ENCODE measurements around the gene EXOC3L1.

DNA sequence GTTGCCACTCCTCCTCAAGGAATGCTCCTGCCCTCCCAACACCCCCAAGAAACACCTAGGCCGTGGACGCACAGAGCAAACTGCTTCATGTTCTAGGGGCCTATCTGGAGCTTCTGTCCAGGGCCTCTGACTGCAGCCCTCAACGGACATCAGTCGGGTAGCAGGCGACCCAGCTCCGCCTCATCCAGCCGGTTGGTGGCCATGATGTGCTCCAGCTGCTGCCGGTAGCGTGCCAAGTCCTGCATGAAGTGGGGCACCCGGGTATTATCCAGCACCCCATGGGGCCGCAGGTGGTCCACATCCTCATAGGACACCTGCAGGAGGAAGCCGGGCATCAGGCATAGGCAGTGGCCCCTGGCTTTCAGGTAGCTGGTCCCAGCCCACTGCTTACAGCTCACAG, 13.3 kb downstream of the EXOC3L1 start:
- no peak for TF ChIP-seq EZH2 (IDR thresholded peaks at IDR 0.05)
- TF ChIP-seq, protein P1, sequence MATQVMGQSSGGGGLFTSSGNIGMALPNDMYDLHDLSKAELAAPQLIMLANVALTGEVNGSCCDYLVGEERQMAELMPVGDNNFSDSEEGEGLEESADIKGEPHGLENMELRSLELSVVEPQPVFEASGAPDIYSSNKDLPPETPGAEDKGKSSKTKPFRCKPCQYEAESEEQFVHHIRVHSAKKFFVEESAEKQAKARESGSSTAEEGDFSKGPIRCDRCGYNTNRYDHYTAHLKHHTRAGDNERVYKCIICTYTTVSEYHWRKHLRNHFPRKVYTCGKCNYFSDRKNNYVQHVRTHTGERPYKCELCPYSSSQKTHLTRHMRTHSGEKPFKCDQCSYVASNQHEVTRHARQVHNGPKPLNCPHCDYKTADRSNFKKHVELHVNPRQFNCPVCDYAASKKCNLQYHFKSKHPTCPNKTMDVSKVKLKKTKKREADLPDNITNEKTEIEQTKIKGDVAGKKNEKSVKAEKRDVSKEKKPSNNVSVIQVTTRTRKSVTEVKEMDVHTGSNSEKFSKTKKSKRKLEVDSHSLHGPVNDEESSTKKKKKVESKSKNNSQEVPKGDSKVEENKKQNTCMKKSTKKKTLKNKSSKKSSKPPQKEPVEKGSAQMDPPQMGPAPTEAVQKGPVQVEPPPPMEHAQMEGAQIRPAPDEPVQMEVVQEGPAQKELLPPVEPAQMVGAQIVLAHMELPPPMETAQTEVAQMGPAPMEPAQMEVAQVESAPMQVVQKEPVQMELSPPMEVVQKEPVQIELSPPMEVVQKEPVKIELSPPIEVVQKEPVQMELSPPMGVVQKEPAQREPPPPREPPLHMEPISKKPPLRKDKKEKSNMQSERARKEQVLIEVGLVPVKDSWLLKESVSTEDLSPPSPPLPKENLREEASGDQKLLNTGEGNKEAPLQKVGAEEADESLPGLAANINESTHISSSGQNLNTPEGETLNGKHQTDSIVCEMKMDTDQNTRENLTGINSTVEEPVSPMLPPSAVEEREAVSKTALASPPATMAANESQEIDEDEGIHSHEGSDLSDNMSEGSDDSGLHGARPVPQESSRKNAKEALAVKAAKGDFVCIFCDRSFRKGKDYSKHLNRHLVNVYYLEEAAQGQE (IDR thresholded peaks at IDR 0.05; ENCODE audit: low read depth) = no peak

Data from HCT116 (cell line).